Measurements from ENCODE around the gene ESRRA.

The ESRRA gene
- total RNA-seq = 9.6 to 84.5 (median 45.3) reads per million in 18 experiments

- DNase-seq = peak; percentile 100
These were observed at the start of gene ESRRA for GRCh38 chr11:64305075-64305690. TSS of gene ESRRA (plus strand) at chr11:64305524. CDS start at chr11:64307180, 1,656 bp downstream.

GRCh38 chr11:64256300-64256699, 49.0 kb upstream of the ESRRA start:
- DNase-seq = no peak

GRCh38 chr11:64258356-64258755, 47.0 kb upstream of the ESRRA start:
- DNase-seq = no peak

- DNase-seq = no peak
These were observed 46.3 kb upstream of the ESRRA start for GRCh38 chr11:64258946-64259532.

- no peak for DNase-seq
These were observed 45.7 kb upstream of the ESRRA start for GRCh38 chr11:64259533-64260067.

GRCh38 chr11:64260147-64260708, 45.1 kb upstream of the ESRRA start:
- DNase-seq = no peak

GRCh38 chr11:64261556-64262080, 43.7 kb upstream of the ESRRA start:
- DNase-seq = no peak

GRCh38 chr11:64262271-64263002, 42.9 kb upstream of the ESRRA start:
- DNase-seq = no peak

GRCh38 chr11:64263021-64263946, 42.0 kb upstream of the ESRRA start:
- DNase-seq = no peak

- no peak for DNase-seq
These were observed 41.4 kb upstream of the ESRRA start for GRCh38 chr11:64263947-64264317.

- no peak for DNase-seq
These were observed 40.9 kb upstream of the ESRRA start for GRCh38 chr11:64264371-64264852.

- DNase-seq = no peak
These were observed 39.9 kb upstream of the ESRRA start for GRCh38 chr11:64265176-64266160.

GRCh38 chr11:64266339-64266738, 39.0 kb upstream of the ESRRA start:
- DNase-seq = no peak

- DNase-seq = no peak
These were observed 37.9 kb upstream of the ESRRA start for GRCh38 chr11:64267207-64267945.

- peak; percentile 59 for DNase-seq
These were observed 37.1 kb upstream of the ESRRA start for GRCh38 chr11:64268025-64268892.

GRCh38 chr11:64268893-64269539, 36.3 kb upstream of the ESRRA start:
- DNase-seq = peak; percentile 77 to 83

- peak; percentile 100 for DNase-seq
These were observed 35.6 kb upstream of the ESRRA start for GRCh38 chr11:64269540-64270220.
